Heart left ventricle (tissue), 16 donors: ENCODE measurements around the gene STXBP5L. TPM values are rescaled to one million over a fixed set of nuclear protein-coding genes. Genes with fewer than 3 reads are reported as not detected.

ENCODE experiments used
- ATAC-seq, 4 donors: fragments of 200-7000 bp; cut with Tn5 transposase; one replicate each; pipeline ENCODE4 v1.9.1; 2020 to 2022; ENCODE audit warnings: moderate library complexity in 4 of 4, mild to moderate bottlenecking in 3 of 4, moderate number of reproducible peaks in 1 of 4
- DNase-seq, 5 donors: peaks; one replicate each; pipeline ENCODE4 v3.0.0-alpha.2; 2020
- H3K27ac ChIP-seq, 12 donors: fragments of 200-600 bp; sonication (generic) in 4 of 12; one replicate each; pipeline versions ENCODE4 v1.5.0 to v1.8.0; 2016 to 2022; ENCODE audit warnings: mild to moderate bottlenecking in 2 of 12
- H3K27me3 ChIP-seq, 9 donors: fragments of 200-600 bp; sonication (generic) in 2 of 9; one replicate each; pipeline versions ENCODE4 v1.5.1 to v1.8.0; 2016 to 2022; ENCODE audit warnings: mild to moderate bottlenecking in 3 of 9
- H3K36me3 ChIP-seq, 9 donors: fragments of 200-600 bp; sonication (generic) in 2 of 9; one replicate each; pipeline versions ENCODE4 v1.5.0 to v1.8.0; 2018 to 2022; ENCODE audit warnings: mild to moderate bottlenecking in 2 of 9
- H3K4me1 ChIP-seq, 12 donors: fragments of 200-600 bp; sonication (generic) in 4 of 12; one replicate each; pipeline versions ENCODE4 v1.5.0 to v1.8.0; 2016 to 2022; ENCODE audit warnings: mild to moderate bottlenecking in 3 of 12
- H3K4me3 ChIP-seq, 12 donors: fragments of 200-600 bp; sonication (generic) in 4 of 12; one replicate each; pipeline versions ENCODE4 v1.5.0 to v1.8.0; 2017 to 2022; ENCODE audit warnings: mild to moderate bottlenecking in 9 of 12, moderate library complexity in 4 of 12
- H3K9me3 ChIP-seq, 12 donors: fragments of 200-600 bp; sonication (generic) in 4 of 12; one replicate each; pipeline versions ENCODE4 v1.5.0 to v1.8.0; 2016 to 2022; ENCODE audit warnings: mild to moderate bottlenecking in 1 of 12
- CTCF ChIP-seq, 12 donors: fragments of 200-600 bp; sonication (generic) in 4 of 12; IDR thresholded peaks; one replicate each; pipeline versions ENCODE4 v1.5.0 to v1.8.0; 2018 to 2022; ENCODE audit warnings: antibody characterized with exemption in 12 of 12, mild to moderate bottlenecking in 5 of 12
- POLR2A ChIP-seq, 2 donors: fragments of 450-650 bp; IDR thresholded peaks; one replicate each; pipeline ENCODE4 v1.6.1; 2017; ENCODE audit warnings: antibody characterized with exemption in 2 of 2, mild to moderate bottlenecking in 2 of 2, moderate library complexity in 2 of 2
- WGBS, 4 donors: extraction: QIAGEN DNeasy Blood & Tissue Kit in 2 of 4; methylation state at CpG; one replicate each; pipeline versions ENCODE4 v1.1.5 to v1.1.7; 2013 to 2018; 5-methylcytosine and 5-hydroxymethylcytosine counted together
- intact Hi-C, 10 donors: fragments of 100-400 bp; cut with DNase I; formaldehyde crosslinking; loops; one replicate each; pipeline versions ENCODE4 v1.11.1 to v1.14.2; 2022
- long read RNA-seq, 3 donors: library from polyadenylated mRNA; unstranded; transcript quantifications; one replicate each; pipeline ENCODE4 v2.0.0, GENCODE V29; 2020 to 2021
- polyA plus RNA-seq, 2 donors: library from polyadenylated mRNA; stranded (reverse); fragments of 200-250 nt; gene quantifications; one replicate each; pipeline ENCODE4 v1.2.3, GENCODE V29; 2013
- total RNA-seq, 9 donors: library from RNA; depleted of rRNA in 2 of 9; stranded (reverse); fragments of >200 nt in 2 of 9; fragmentation: NEBNext Ultra II Directional in 3 of 9; extraction: Animal tissue kit (Norgen Biotek cat#: 25700) in 3 of 9; gene quantifications; one replicate each; pipeline versions ENCODE4 v1.1.0 to v1.2.4, GENCODE V29; 2016 to 2023
- donor health status: ischemic (EF 13 %, LVEDD 7.1; RV severe dilation, severe dysfunction).
- donor health status: healthy with polysubstance abuse.
- donor health status: DM: no; HTN: yes; CAD: no.
- donor health status: DM: no; HTN: no; CAD: no.
- donor health status: ischemic (EF 25% LVEDD 6.9; RV normal size, moderate dysfunction).
- donor health status: ischemic (EF 25% LVEDD 5.7; RV mildly dilated, moderate dysfunction).
- donor health status: healthy.
- donor health status: DM: yes; HTN: yes; CAD: no.
- donor health status: ischemic (EF 35%, LVEDD 5.7; RV mildly dilated, moderate dysfunction).
- donor health status: nonischemic (EF 11% LVEDD 7.7; RV severe dilation, severe dysfunction).
- donor health status: DM: yes; HTN: yes; CAD: no.
- donor health status: PGD.
- donor health status: ischemic (EF 29% LVEDD 5.4; RV normal size, mild dysfunction).
- donor health status: nonischemic (EF 23%, LVEDD 6.1; RV moderate dilation, normal function).

The STXBP5L gene
- total RNA-seq (under 1 TPM in 1 of 9 donors, not detected in 8; 0.10 TPM), polyA plus RNA-seq (not detected)
- long read RNA-seq, donor 1: 0 reads
- long read RNA-seq, donor 2: 0 reads
- long read RNA-seq, donor 3: 0 reads

- Histone ChIP-seq H3K4me1 (peaks cover 0 to 22% (median 9%) of the 10 kb centered on the region in 12 donors), H3K27ac (peak within 1 kb of the TSS in 1 of 12 donors; percentile 72), H3K4me3 (peak within 1 kb of the TSS; percentile 19 to 52 (median 37)), H3K27me3 (peaks cover 13 to 56% (median 36%) of the 10 kb centered on the region in 9 donors), H3K36me3 (no peaks in the 10 kb centered on the region), H3K9me3 (no peaks in the 10 kb centered on the region)
- intact Hi-C loops: no loop called here
- ATAC-seq (peak; percentile 42 to 99 (median 95)), DNase-seq (peak; percentile 40 to 74 (median 57))
- 1 to 2% (median 1%) methylated on average over 33 to 83 of the region's 83 CpGs for WGBS, 4 donors
- TF ChIP-seq POLR2A (IDR thresholded peaks at IDR 0.05) (no peak), CTCF (IDR thresholded peaks at IDR 0.05) (no peak)
These were observed at the start of gene STXBP5L for GRCh38 chr3:120908030-120908794. TSS of gene STXBP5L (plus strand) at chr3:120908205. CDS start at chr3:120909579, 1,374 bp downstream.

GRCh38 chr3:120858521-120858920 lies 49.5 kb upstream of the STXBP5L start:
- ATAC-seq: no peak
- Histone ChIP-seq H3K36me3 (no peaks in the 10 kb centered on the region), H3K4me1 (no peaks in the 10 kb centered on the region), H3K9me3 (no peaks in the 10 kb centered on the region), H3K27ac (no peak overlapping the region), H3K4me3 (no peak overlapping the region), H3K27me3 (peaks cover 0 to 4% (median 0%) of the 10 kb centered on the region in 9 donors)
- no peak for DNase-seq
- TF ChIP-seq POLR2A (IDR thresholded peaks at IDR 0.05) (no peak), CTCF (IDR thresholded peaks at IDR 0.05) (no peak)
- WGBS, 4 donors: 72 to 81% (median 77%) methylated on average over 3 of the region's 3 CpGs
- intact Hi-C loops: no loop called here

DNA sequence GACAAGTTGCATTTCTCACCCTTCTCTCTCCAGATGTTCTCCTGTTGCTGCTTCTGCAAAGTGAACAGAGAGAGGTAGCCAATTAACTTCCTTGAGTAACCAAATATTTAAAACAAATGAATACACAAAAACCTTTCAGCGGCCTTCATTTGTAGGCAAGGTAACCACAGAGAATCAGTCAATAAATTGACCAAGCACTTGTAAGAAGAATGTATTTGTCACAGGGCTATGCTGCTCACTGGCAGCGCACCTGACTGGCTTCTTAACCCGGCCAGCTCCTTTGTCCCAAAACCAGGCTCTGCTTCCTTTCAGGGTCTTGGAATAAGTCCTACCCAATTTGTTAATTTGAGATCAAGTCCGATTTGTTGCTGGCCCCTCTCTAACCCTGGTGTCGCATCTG lies 43.5 kb upstream of the STXBP5L start:
- H3K27me3 ChIP-seq: peaks cover 0 to 4% (median 0%) of the 10 kb centered on the region in 9 donors
- no peak overlapping the region for H3K27ac ChIP-seq
- intact Hi-C loops: no loop called here
- no peaks in the 10 kb centered on the region for H3K9me3 ChIP-seq
- TF ChIP-seq CTCF (IDR thresholded peaks at IDR 0.05) (no peak), POLR2A (IDR thresholded peaks at IDR 0.05) (no peak)
- DNase-seq (no peak), ATAC-seq (no peak)
- WGBS, 4 donors: 71 to 92% (median 82%) methylated on average over 5 of the region's 5 CpGs
- no peaks in the 10 kb centered on the region for H3K4me1 ChIP-seq
- no peaks in the 10 kb centered on the region for H3K36me3 ChIP-seq
- H3K4me3 ChIP-seq: no peak overlapping the region

DNA sequence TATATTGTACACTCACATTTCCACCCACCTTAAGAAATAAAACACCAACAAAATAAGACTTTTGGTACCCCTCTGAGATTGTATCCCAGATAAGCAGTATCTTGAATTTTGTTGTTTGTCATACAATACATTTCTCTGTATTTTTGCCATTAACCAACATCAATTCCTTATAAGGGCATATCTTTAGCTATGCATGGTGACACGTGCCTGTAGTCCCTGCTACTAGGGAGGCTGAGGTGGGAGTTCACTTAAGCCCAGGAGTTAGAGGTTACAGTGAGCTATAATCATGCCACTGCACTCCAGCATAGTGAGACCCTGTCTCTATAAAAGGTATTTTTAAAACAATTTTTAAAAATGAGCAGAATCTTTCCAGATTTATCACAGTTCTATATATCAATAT lies 32.5 kb upstream of the STXBP5L start:
- ATAC-seq: no peak
- TF ChIP-seq POLR2A (IDR thresholded peaks at IDR 0.05) (no peak), CTCF (IDR thresholded peaks at IDR 0.05) (no peak)
- 37 to 49% (median 45%) methylated on average over 1 of the region's 1 CpG for WGBS, 4 donors
- H3K27me3 ChIP-seq: peaks cover 0 to 4% (median 0%) of the 10 kb centered on the region in 9 donors
- no peak overlapping the region for H3K27ac ChIP-seq
- no peaks in the 10 kb centered on the region for H3K9me3 ChIP-seq
- DNase-seq: no peak
- no peak overlapping the region for H3K4me3 ChIP-seq
- peaks cover 0 to 2% (median 0%) of the 10 kb centered on the region in 12 donors for H3K4me1 ChIP-seq
- no peaks in the 10 kb centered on the region for H3K36me3 ChIP-seq
- intact Hi-C loops: no loop called here
